WI38 (cell line): Measurements from ENCODE around the gene PNMA8A.

ENCODE experiments used
- H3K4me3 ChIP-seq: 2 replicates; pipeline ENCODE4 v1.5.1; 2011; ENCODE audit warnings: low read depth, mild to moderate bottlenecking, control low read depth, low read length
- CTCF ChIP-seq: IDR thresholded peaks from 2 replicates; pipeline ENCODE4 v1.5.1; 2012; ENCODE audit warnings: low read depth, mild to moderate bottlenecking, control low read depth, low read length

PNMA8A gene

GRCh38 chr19:46495786-46496099 is 24.4 kb upstream of the PNMA8A start, which contains the start of gene PNMA8B:
PNMA8B (minus strand) TSS chr19:46495867; CDS start chr19:46495465, 402 bp downstream.
- no peak for TF ChIP-seq CTCF
- no peak within 1 kb of the TSS for H3K4me3 ChIP-seq

- H3K4me3 ChIP-seq = no peak overlapping the region
- no peak for TF ChIP-seq CTCF
Observed at GRCh38 chr19:46494941-46495785, 23.8 kb upstream of the PNMA8A start.

- TF ChIP-seq CTCF = no peak
- H3K4me3 ChIP-seq = no peak overlapping the region
Observed at GRCh38 chr19:46494146-46494940, 23.0 kb upstream of the PNMA8A start.

GRCh38 chr19:46493236-46494145 is 22.1 kb upstream of the PNMA8A start:
- no peak for TF ChIP-seq CTCF
- H3K4me3 ChIP-seq = no peak overlapping the region

GRCh38 chr19:46492841-46493235 is 21.5 kb upstream of the PNMA8A start:
- no peak overlapping the region for H3K4me3 ChIP-seq
- no peak for TF ChIP-seq CTCF

GRCh38 chr19:46491975-46492682 is 20.8 kb upstream of the PNMA8A start:
- H3K4me3 ChIP-seq = no peak overlapping the region
- no peak for TF ChIP-seq CTCF
